Measurements from ENCODE around the gene ATG16L1. TPM values are rescaled to one million over a fixed set of nuclear protein-coding genes. Genes with fewer than 3 reads are reported as not detected.
"Not testable (repeated sequence)": the region's sequence is repeated elsewhere in the genome, so short reads cannot be mapped to it uniquely, and the experiment has no call there.

ATG16L1 gene
- total RNA-seq, 1 donor from 2014 or later = 23.5 TPM

DNA sequence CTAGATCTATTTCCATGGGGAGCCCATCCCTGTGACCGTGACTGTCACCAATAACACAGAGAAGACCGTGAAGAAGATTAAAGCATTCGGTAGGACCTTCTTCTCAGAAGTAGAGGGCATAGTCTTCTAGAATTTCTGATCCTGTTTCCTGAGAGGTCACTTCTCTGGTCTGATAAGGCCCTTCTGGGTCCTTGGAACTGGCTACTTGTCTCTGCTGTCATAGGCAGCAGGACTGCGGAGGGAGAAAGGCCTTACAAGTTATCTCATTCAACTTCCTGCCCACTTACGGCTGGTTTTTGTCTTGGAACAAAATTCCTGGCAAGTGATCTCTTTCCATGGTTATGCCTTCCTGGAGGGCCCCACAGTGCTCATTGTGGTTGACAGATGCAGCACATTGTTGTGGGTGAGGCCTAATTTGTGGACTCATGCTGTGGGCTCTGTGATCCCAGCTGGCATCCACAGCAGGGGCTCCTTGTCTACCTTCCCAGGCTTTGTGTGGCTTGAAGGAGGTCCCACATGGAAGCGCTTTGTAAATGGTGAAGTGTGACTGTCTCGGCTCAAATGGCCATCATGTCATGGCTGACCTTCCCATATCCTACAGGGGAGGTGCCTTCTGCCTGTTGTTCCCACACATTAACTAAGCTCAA lies 78.1 kb downstream of the ATG16L1 start:
- no peaks in the 10 kb centered on the region for H3K9me3 Mint-ChIP-seq
- H3K4me3 Mint-ChIP-seq = no peak overlapping the region
- H3K4me1 Mint-ChIP-seq = no peaks in the 10 kb centered on the region
- DNase-seq (ENCODE audit: low spot score in 2 of 2, unreplicated experiment in 2 of 2) = no peak
- TF ChIP-seq, protein P1, sequence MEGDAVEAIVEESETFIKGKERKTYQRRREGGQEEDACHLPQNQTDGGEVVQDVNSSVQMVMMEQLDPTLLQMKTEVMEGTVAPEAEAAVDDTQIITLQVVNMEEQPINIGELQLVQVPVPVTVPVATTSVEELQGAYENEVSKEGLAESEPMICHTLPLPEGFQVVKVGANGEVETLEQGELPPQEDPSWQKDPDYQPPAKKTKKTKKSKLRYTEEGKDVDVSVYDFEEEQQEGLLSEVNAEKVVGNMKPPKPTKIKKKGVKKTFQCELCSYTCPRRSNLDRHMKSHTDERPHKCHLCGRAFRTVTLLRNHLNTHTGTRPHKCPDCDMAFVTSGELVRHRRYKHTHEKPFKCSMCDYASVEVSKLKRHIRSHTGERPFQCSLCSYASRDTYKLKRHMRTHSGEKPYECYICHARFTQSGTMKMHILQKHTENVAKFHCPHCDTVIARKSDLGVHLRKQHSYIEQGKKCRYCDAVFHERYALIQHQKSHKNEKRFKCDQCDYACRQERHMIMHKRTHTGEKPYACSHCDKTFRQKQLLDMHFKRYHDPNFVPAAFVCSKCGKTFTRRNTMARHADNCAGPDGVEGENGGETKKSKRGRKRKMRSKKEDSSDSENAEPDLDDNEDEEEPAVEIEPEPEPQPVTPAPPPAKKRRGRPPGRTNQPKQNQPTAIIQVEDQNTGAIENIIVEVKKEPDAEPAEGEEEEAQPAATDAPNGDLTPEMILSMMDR (IDR thresholded peaks at IDR 0.05; ENCODE audit: unreplicated experiment) = no peak
- no peaks in the 10 kb centered on the region for H3K36me3 Mint-ChIP-seq
- peaks cover 3% of the 10 kb centered on the region for H3K27me3 Mint-ChIP-seq (ENCODE audit: low read depth)
- H3K27ac Mint-ChIP-seq = no peak overlapping the region

DNA sequence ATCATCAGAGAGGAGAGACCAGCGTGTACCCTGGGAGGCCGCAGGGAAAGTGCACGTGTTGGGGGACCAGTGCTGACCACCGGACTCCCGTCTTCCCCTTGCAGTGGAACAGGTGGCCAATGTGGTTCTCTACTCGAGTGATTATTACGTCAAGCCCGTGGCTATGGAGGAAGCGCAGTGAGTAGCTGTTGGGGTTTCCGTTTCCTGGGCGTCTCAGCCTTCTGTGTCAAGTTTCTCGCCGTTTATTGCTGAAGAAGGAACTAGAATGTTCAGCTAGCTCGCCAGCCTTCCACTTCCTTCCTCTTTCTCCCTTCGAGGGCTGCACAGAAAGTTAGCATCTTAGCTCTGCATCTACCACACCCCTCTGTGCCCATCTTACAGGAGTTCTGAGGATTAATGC lies 80.1 kb downstream of the ATG16L1 start:
- TF ChIP-seq, protein P1 (IDR thresholded peaks at IDR 0.05; ENCODE audit: unreplicated experiment) = no peak
- no peaks in the 10 kb centered on the region for H3K9me3 Mint-ChIP-seq
- no peak overlapping the region for H3K4me3 Mint-ChIP-seq
- no peaks in the 10 kb centered on the region for H3K4me1 Mint-ChIP-seq
- no peak overlapping the region for H3K27ac Mint-ChIP-seq
- H3K36me3 Mint-ChIP-seq = no peaks in the 10 kb centered on the region
- H3K27me3 Mint-ChIP-seq (ENCODE audit: low read depth) = peaks cover 6% of the 10 kb centered on the region
- DNase-seq (ENCODE audit: low spot score in 2 of 2, unreplicated experiment in 2 of 2) = no peak

DNA sequence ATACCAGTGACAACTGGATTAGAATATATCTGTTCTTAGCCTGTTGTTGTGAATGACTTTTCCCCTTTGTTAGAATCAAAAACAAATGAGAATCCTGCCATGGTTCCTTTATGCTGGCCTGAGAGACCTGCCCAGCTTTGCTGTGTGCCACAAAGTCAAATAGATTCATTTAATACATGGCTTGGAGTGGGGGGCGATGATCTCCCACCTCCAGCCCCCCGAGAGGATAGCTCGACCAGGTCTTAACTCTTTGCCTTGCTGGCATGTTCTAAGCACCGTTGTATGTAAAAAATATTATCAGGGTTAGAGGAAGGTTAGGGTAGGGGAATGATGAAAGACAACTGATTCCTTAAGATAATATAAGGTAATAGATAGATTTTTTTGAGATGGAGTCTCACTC lies 80.7 kb downstream of the ATG16L1 start:
- DNase-seq (ENCODE audit: low spot score in 2 of 2, unreplicated experiment in 2 of 2) = no peak
- Mint-ChIP-seq H3K9me3 (no peaks in the 10 kb centered on the region), H3K4me3 (no peak overlapping the region), H3K27ac (no peak overlapping the region), H3K27me3 (ENCODE audit: low read depth) (peaks cover 6% of the 10 kb centered on the region), H3K4me1 (no peaks in the 10 kb centered on the region), H3K36me3 (no peaks in the 10 kb centered on the region)
- TF ChIP-seq, protein P1 (IDR thresholded peaks at IDR 0.05; ENCODE audit: unreplicated experiment) = no peak

DNA sequence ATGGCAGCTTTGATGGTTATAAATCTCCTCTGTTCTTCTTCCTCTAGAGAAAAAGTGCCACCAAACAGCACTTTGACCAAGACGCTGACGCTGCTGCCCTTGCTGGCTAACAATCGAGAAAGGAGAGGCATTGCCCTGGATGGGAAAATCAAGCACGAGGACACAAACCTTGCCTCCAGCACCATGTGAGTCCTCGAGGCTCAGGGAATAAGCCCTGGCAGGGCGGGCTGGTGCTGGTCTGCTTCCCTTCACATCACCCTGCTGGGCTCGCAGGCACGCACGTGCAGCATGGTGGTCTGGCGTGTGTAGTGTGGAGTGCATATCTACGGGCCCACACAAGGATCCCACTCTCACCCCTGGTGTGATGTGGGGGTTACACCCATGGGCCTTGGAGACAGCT lies 83.4 kb downstream of the ATG16L1 start:
- no peaks in the 10 kb centered on the region for H3K36me3 Mint-ChIP-seq
- H3K4me3 Mint-ChIP-seq = no peak overlapping the region
- H3K27ac Mint-ChIP-seq = no peak overlapping the region
- peaks cover 15% of the 10 kb centered on the region for H3K27me3 Mint-ChIP-seq (ENCODE audit: low read depth)
- H3K4me1 Mint-ChIP-seq = no peaks in the 10 kb centered on the region
- DNase-seq (ENCODE audit: low spot score in 2 of 2, unreplicated experiment in 2 of 2) = no peak
- TF ChIP-seq, protein P1 (IDR thresholded peaks at IDR 0.05; ENCODE audit: unreplicated experiment) = no peak
- no peaks in the 10 kb centered on the region for H3K9me3 Mint-ChIP-seq

DNA sequence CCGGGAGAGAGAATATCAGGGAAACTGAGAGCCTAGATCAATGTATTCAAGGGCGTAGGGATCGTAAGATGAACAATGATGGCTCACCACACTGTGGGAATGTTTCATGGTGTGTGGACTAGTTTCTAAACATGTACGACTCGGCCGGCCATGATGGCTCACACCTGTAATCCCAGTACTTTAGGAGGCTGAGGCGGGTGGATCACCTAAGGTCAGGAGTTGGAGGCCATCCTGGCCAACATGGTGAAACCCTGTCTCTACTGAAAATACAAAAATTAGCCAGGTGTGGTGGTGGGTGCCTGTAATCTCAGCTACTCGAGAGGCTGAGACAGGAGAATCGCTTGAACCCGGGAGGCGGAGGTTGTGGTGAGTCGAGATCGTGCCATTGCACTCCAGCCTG lies 84.6 kb downstream of the ATG16L1 start:
- not testable (repeated sequence) for H3K9me3 Mint-ChIP-seq; H3K4me3 Mint-ChIP-seq; H3K27ac Mint-ChIP-seq; H3K36me3 Mint-ChIP-seq; H3K4me1 Mint-ChIP-seq; DNase-seq (ENCODE audit: low spot score in 2 of 2, unreplicated experiment in 2 of 2)
- peaks cover 15% of the 10 kb centered on the region for H3K27me3 Mint-ChIP-seq (ENCODE audit: low read depth)

DNA sequence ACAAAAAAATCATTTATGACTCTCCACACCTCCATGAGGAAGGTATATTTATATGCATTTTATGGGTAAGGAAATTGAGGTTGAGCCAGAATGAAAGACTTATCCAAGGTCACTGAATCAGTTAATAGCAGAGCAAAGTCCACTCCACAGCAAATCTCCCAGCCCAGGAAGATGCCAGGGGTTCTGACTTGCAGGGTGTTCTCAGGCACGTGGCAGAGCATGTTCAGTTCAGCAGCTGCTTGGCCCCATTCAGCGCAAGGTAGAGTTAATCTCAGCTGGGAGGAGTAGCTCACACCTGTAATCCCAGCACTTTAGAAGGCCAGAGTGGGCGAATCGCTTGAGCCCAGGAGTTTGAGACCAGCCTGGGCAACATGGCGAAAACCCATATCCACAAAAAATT lies 85.1 kb downstream of the ATG16L1 start:
- Mint-ChIP-seq H3K4me1 (no peaks in the 10 kb centered on the region), H3K4me3 (no peak overlapping the region), H3K36me3 (no peaks in the 10 kb centered on the region), H3K27me3 (ENCODE audit: low read depth) (peaks cover 15% of the 10 kb centered on the region), H3K9me3 (peaks cover 3% of the 10 kb centered on the region), H3K27ac (no peak overlapping the region)
- TF ChIP-seq, protein P1 (IDR thresholded peaks at IDR 0.05; ENCODE audit: unreplicated experiment) = no peak
- DNase-seq (ENCODE audit: low spot score in 2 of 2, unreplicated experiment in 2 of 2) = no peak

Measured in mesothelial cell of epicardium (in vitro differentiated cells).